KMS-11 (cell line): ENCODE results near the gene NBR1.
"Not testable (repeated sequence)": the region's sequence is repeated elsewhere in the genome, so short reads cannot be mapped to it uniquely, and the experiment has no call there.

Experiments
- H2AFZ ChIP-seq: fragments of 200-600 bp; sonication (generic); 2 replicates; pipeline ENCODE4 v1.6.1; 2016; ENCODE audit warnings: antibody characterized with exemption, mixed run types, low read depth
- H3K27ac ChIP-seq: fragments of 200-600 bp; sonication (generic); 2 replicates; pipeline ENCODE4 v1.6.1; 2016; ENCODE audit warnings: mild to moderate bottlenecking, mixed run types
- H3K27me3 ChIP-seq: fragments of 200-600 bp; sonication (generic); 2 replicates; pipeline ENCODE4 v1.6.1; 2017; ENCODE audit warnings: mild to moderate bottlenecking, low read depth, mixed run types, moderate library complexity; ENCODE audit not compliant: insufficient read depth
- H3K36me3 ChIP-seq: fragments of 200-600 bp; sonication (generic); 2 replicates; pipeline ENCODE4 v1.6.1; 2017; ENCODE audit warnings: mild to moderate bottlenecking, mixed run types; ENCODE audit not compliant: insufficient read depth
- H3K4me1 ChIP-seq: fragments of 200-600 bp; sonication (generic); 2 replicates; pipeline ENCODE4 v1.6.1; 2016; ENCODE audit warnings: mild to moderate bottlenecking, low read depth, mixed run types; ENCODE audit not compliant: poor library complexity, severe bottlenecking
- H3K4me2 ChIP-seq: fragments of 200-600 bp; sonication (generic); 2 replicates; pipeline ENCODE4 v1.7.0; 2016; ENCODE audit warnings: mild to moderate bottlenecking, mixed run types
- H3K4me3 ChIP-seq: fragments of 200-600 bp; sonication (generic); IDR thresholded peaks from 2 replicates; pipeline ENCODE4 v1.6.1; 2017; ENCODE audit warnings: low read depth, low read length, mixed read lengths; ENCODE audit not compliant: insufficient read depth
- H3K79me2 ChIP-seq: fragments of 200-600 bp; sonication (generic); 2 replicates; pipeline ENCODE4 v1.6.1; 2016; ENCODE audit warnings: low read depth, mixed run types; ENCODE audit not compliant: insufficient read depth
- H3K9ac ChIP-seq: fragments of 200-600 bp; sonication (generic); 2 replicates; pipeline ENCODE4 v1.6.1; 2016; ENCODE audit warnings: mild to moderate bottlenecking, mixed run types
- H4K20me1 ChIP-seq: fragments of 200-600 bp; sonication (generic); 2 replicates; pipeline ENCODE4 v1.6.1; 2016; ENCODE audit warnings: mild to moderate bottlenecking, mixed run types; ENCODE audit not compliant: insufficient read depth
- CTCF ChIP-seq: fragments of 200-600 bp; sonication (generic); conservative IDR thresholded peaks from 2 replicates; pipeline ENCODE4 v1.6.1; 2017; ENCODE audit warnings: low read depth, mild to moderate bottlenecking, antibody characterized with exemption, low read length, moderate library complexity, mixed read lengths

The NBR1 gene

GRCh38 chr17:43176119-43176570 is 5.1 kb downstream of the NBR1 start:
- Histone ChIP-seq H3K36me3 (no peaks in the 10 kb centered on the region), H3K4me1 (peaks cover 31% of the 10 kb centered on the region), H3K79me2 (peaks cover 27% of the 10 kb centered on the region; the same call in 1 of the 2 replicates), H3K4me3 (no peak overlapping the region), H3K9ac (no peak overlapping the region), H3K27ac (peak overlapping the region; percentile 13; the same call in 1 of the 2 replicates), H3K27me3 (no peaks in the 10 kb centered on the region), H2AFZ (no peak overlapping the region), H4K20me1 (no peaks in the 10 kb centered on the region), H3K4me2 (no peak overlapping the region; the same call in 1 of the 2 replicates)
- TF ChIP-seq CTCF: no peak

- no peak for TF ChIP-seq CTCF
These were observed 12.9 kb downstream of the NBR1 start for GRCh38 chr17:43183921-43184320.

GRCh38 chr17:43186656-43187055 is 15.6 kb downstream of the NBR1 start:
- H4K20me1 ChIP-seq, H3K36me3 ChIP-seq, H3K9ac ChIP-seq, H2AFZ ChIP-seq, H3K79me2 ChIP-seq, H3K4me3 ChIP-seq, H3K4me1 ChIP-seq, H3K4me2 ChIP-seq, H3K27ac ChIP-seq, H3K27me3 ChIP-seq: not testable (repeated sequence)

More at GRCh38 chr17:43183921-43184320, 12.9 kb downstream of the NBR1 start:
- H2AFZ ChIP-seq: no peak overlapping the region
- H3K4me2 ChIP-seq: no peak overlapping the region
- H3K4me3 ChIP-seq: no peak overlapping the region
- no peak overlapping the region for H3K27ac ChIP-seq
- no peaks in the 10 kb centered on the region for H3K27me3 ChIP-seq
- no peaks in the 10 kb centered on the region for H3K4me1 ChIP-seq
- H3K9ac ChIP-seq: no peak overlapping the region
- H3K36me3 ChIP-seq: no peaks in the 10 kb centered on the region
- H4K20me1 ChIP-seq: no peaks in the 10 kb centered on the region
- no peaks in the 10 kb centered on the region for H3K79me2 ChIP-seq

- H2AFZ ChIP-seq: no peak overlapping the region
- H4K20me1 ChIP-seq: no peaks in the 10 kb centered on the region
- H3K27me3 ChIP-seq: no peaks in the 10 kb centered on the region
- no peak overlapping the region for H3K4me3 ChIP-seq
- H3K36me3 ChIP-seq: 0 out of 2 replicates have a peak, but pooled peaks cover 6% of the 10 kb centered on the region
- H3K9ac ChIP-seq: no peak overlapping the region
- no peaks in the 10 kb centered on the region for H3K4me1 ChIP-seq
- no peaks in the 10 kb centered on the region for H3K79me2 ChIP-seq
- no peak overlapping the region for H3K27ac ChIP-seq
- no peak overlapping the region for H3K4me2 ChIP-seq
- no peak for TF ChIP-seq CTCF
These were observed 22.2 kb downstream of the NBR1 start for GRCh38 chr17:43193251-43193650.

GRCh38 chr17:43199633-43200032 is 28.6 kb downstream of the NBR1 start:
- H3K27me3 ChIP-seq: no peaks in the 10 kb centered on the region
- H3K79me2 ChIP-seq: no peaks in the 10 kb centered on the region
- no peak overlapping the region for H3K9ac ChIP-seq
- no peak overlapping the region for H3K27ac ChIP-seq
- TF ChIP-seq CTCF: no peak
- H3K4me2 ChIP-seq: no peak overlapping the region
- no peak overlapping the region for H2AFZ ChIP-seq
- no peaks in the 10 kb centered on the region for H4K20me1 ChIP-seq
- H3K4me1 ChIP-seq: no peaks in the 10 kb centered on the region
- H3K4me3 ChIP-seq: no peak overlapping the region
- no peaks in the 10 kb centered on the region for H3K36me3 ChIP-seq
